ENCODE measurements around the gene ESR1. TPM values are rescaled to one million over a fixed set of nuclear protein-coding genes. Genes with fewer than 3 reads are reported as not detected.
"Not testable (repeated sequence)": the region's sequence is repeated elsewhere in the genome, so short reads cannot be mapped to it uniquely, and the experiment has no call there.

ESR1 gene
- total and polyA plus RNA-seq, 2 experiments from 2014 or later: 0.09 TPM; not detected in 1

DNA sequence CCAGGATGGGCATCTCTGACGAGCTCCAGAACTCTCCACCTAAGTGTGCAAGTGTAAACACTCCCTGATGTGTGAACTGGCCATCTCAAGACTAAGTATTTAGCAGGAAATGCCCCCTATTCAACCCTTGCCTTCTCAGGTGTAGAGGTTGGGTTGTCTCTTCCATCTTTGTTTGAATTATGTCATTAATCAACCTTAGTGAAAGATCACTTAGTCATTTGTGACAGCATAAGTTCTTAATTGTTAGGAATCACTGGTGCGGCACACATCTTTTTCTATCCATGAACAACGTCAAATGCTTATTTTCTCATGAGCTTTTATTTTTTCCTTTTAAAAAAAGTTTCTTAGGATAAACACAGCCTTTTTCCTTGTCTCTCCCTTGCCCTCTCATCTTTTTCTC is 151.6 kb downstream of the ESR1 start:
- Histone ChIP-seq H3K4me2 (ENCODE audit: unreplicated experiment) (no peak overlapping the region), H4K20me1 (ENCODE audit: insufficient read depth) (no peaks in the 10 kb centered on the region), H3K4me3 (no peak overlapping the region), H2AFZ (no peak overlapping the region), H3K4me1 (ENCODE audit: insufficient read depth) (peaks cover 23% of the 10 kb centered on the region), H3F3A (ENCODE audit: insufficient read depth) (peaks cover 9% of the 10 kb centered on the region; the same call in 1 of the 2 replicates), H3K9ac (no peak overlapping the region), H3K9me3 (ENCODE audit: low read depth) (no peaks in the 10 kb centered on the region), H3K27me3 (replicated peaks; ENCODE audit: insufficient read depth) (no peaks in the 10 kb centered on the region), H3K27ac (peak overlapping the region; percentile 31; the same call in 1 of the 2 replicates), H3K79me2 (ENCODE audit: insufficient read depth) (no peaks in the 10 kb centered on the region), H3K9me2 (ENCODE audit: insufficient read depth) (no peaks in the 10 kb centered on the region), H3K36me3 (ENCODE audit: low read depth) (no peaks in the 10 kb centered on the region)
- no peak for DNase-seq
- TF ChIP-seq EZH2 (IDR thresholded peaks at IDR 0.05; ENCODE audit: insufficient read depth, poor library complexity, severe bottlenecking) (no peak), EZH2phosphoT487 (IDR thresholded peaks at IDR 0.05; ENCODE audit: insufficient read depth, low read depth) (no peak)
- WGBS, 2 experiments (ENCODE audit: low coverage in 1 of 2, low lambda C conversion rate in 2 of 2, missing lambda C conversion rate in 2 of 2): 94 to 100% methylated on average over 3 of the region's 3 CpGs
- in situ Hi-C loops (cut with MboI): no loop called here

DNA sequence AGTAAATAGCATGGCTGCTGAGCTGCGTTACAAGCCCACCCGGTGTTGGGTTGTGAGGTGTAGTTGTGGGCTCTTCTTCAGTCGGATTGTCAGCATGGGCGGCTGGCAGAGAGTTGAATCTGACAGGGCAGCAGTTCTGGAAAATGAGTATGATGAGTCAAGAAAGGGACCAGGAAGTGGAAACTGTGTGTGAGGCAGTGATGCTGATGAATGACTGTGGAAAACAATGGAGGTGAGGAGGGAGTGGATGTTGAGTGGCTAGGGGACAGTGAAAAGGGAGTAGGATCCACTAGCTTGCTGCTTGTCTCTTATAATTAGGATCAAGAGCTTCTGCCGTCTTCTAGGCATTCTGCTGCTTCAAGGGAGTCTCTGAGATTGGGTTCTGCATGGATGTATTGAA is 154.3 kb downstream of the ESR1 start:
- no peak overlapping the region for H2AFZ ChIP-seq
- no peak overlapping the region for H3K4me2 ChIP-seq (ENCODE audit: unreplicated experiment)

DNA sequence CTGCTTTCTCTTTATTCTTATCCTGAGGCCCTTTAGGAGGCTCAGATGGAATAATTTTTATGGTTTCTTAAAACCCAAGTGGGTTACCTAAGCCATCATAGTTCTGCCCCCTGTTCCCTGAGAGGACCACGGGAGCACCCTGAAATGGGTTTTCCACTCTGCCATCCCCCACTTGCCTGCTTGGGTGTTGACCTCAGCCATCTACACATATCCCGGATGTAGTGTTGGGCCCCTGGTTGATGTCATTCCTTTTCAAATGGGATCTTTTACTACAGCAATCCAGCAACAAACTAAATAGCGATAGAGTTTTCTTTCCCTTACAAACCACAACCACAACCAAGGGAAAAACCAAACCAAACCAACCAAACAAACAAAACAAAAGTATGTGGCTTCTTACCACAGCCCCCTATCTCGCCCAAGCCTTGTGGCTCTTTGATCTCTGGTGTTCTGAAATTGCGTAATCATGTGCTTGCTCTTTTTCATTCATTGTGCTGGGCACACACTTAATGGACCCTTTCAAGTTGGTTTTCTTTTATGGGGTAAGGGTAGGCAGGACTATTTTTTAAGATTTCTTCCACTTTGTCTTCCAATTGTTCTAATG is 154.9 kb downstream of the ESR1 start:
- Histone ChIP-seq H3K4me2 (ENCODE audit: unreplicated experiment) (no peak overlapping the region), H2AFZ (no peak overlapping the region), H3K27ac (no peak overlapping the region), H3K36me3 (ENCODE audit: low read depth) (no peaks in the 10 kb centered on the region), H3K27me3 (replicated peaks; ENCODE audit: insufficient read depth) (no peaks in the 10 kb centered on the region), H3K79me2 (ENCODE audit: insufficient read depth) (no peaks in the 10 kb centered on the region), H4K20me1 (ENCODE audit: insufficient read depth) (no peaks in the 10 kb centered on the region), H3K4me3 (no peak overlapping the region), H3K9me3 (ENCODE audit: low read depth) (no peaks in the 10 kb centered on the region), H3K9me2 (ENCODE audit: insufficient read depth) (no peaks in the 10 kb centered on the region), H3F3A (ENCODE audit: insufficient read depth) (peaks cover 9% of the 10 kb centered on the region; the same call in 1 of the 2 replicates), H3K4me1 (ENCODE audit: insufficient read depth) (peaks cover 23% of the 10 kb centered on the region), H3K9ac (no peak overlapping the region)
- TF ChIP-seq EZH2 (IDR thresholded peaks at IDR 0.05; ENCODE audit: insufficient read depth, poor library complexity, severe bottlenecking) (no peak), EZH2phosphoT487 (IDR thresholded peaks at IDR 0.05; ENCODE audit: insufficient read depth, low read depth) (no peak)
- DNase-seq: peak; percentile 7
- in situ Hi-C loops (cut with MboI): no loop called here
- WGBS, 2 experiments (ENCODE audit: low coverage in 1 of 2, low lambda C conversion rate in 2 of 2, missing lambda C conversion rate in 2 of 2): 77 to 80% methylated on average over 5 of the region's 5 CpGs

More for the DNA sequence above, 154.3 kb downstream of the ESR1 start:
- Histone ChIP-seq H3K27me3 (replicated peaks; ENCODE audit: insufficient read depth) (no peaks in the 10 kb centered on the region), H3K9me3 (ENCODE audit: low read depth) (no peaks in the 10 kb centered on the region), H3K27ac (no peak overlapping the region), H3F3A (ENCODE audit: insufficient read depth) (peaks cover 9% of the 10 kb centered on the region; the same call in 1 of the 2 replicates), H3K36me3 (ENCODE audit: low read depth) (no peaks in the 10 kb centered on the region), H3K4me3 (no peak overlapping the region), H4K20me1 (ENCODE audit: insufficient read depth) (no peaks in the 10 kb centered on the region), H3K4me1 (ENCODE audit: insufficient read depth) (peaks cover 23% of the 10 kb centered on the region), H3K9ac (no peak overlapping the region), H3K9me2 (ENCODE audit: insufficient read depth) (no peaks in the 10 kb centered on the region), H3K79me2 (ENCODE audit: insufficient read depth) (no peaks in the 10 kb centered on the region)
- in situ Hi-C loops (cut with MboI): no loop called here
- DNase-seq: no peak
- 74 to 82% methylated on average over 5 of the region's 5 CpGs for WGBS, 2 experiments (ENCODE audit: low coverage in 1 of 2, low lambda C conversion rate in 2 of 2, missing lambda C conversion rate in 2 of 2)
- TF ChIP-seq EZH2phosphoT487 (IDR thresholded peaks at IDR 0.05; ENCODE audit: insufficient read depth, low read depth) (no peak), EZH2 (IDR thresholded peaks at IDR 0.05; ENCODE audit: insufficient read depth, poor library complexity, severe bottlenecking) (no peak)

DNA sequence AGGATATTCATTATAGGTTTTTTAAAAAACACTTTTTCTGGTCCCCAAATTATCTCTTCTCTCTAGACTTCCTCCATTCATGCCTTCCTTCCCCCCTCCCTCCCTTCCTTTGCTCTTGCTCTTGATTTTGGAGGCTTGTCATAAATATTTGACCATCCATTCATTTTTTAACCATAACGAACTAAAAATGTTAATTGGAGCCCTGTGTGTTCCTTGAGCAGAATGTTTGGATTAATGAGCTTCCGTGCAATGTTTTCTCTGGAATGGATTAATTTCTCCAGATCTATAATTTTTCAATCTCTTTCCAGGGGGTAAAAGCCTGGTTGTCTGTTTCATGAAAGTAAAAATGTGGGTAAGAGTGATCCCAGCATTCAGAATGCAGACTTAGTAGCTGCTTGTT is 155.5 kb downstream of the ESR1 start:
- Histone ChIP-seq H3K4me2 (ENCODE audit: unreplicated experiment) (no peak overlapping the region), H3F3A (ENCODE audit: insufficient read depth) (peaks cover 9% of the 10 kb centered on the region; the same call in 1 of the 2 replicates), H3K9me3 (ENCODE audit: low read depth) (no peaks in the 10 kb centered on the region), H3K27ac (no peak overlapping the region), H3K9ac (no peak overlapping the region), H4K20me1 (ENCODE audit: insufficient read depth) (no peaks in the 10 kb centered on the region), H3K4me3 (no peak overlapping the region), H3K4me1 (ENCODE audit: insufficient read depth) (peaks cover 18% of the 10 kb centered on the region), H3K79me2 (ENCODE audit: insufficient read depth) (no peaks in the 10 kb centered on the region), H3K9me2 (ENCODE audit: insufficient read depth) (no peaks in the 10 kb centered on the region), H3K36me3 (ENCODE audit: low read depth) (no peaks in the 10 kb centered on the region), H3K27me3 (replicated peaks; ENCODE audit: insufficient read depth) (no peaks in the 10 kb centered on the region), H2AFZ (peak overlapping the region; percentile 39)
- peak; percentile 3 for DNase-seq
- WGBS, 2 experiments (ENCODE audit: low coverage in 1 of 2, low lambda C conversion rate in 2 of 2, missing lambda C conversion rate in 2 of 2): 7 to 9% methylated on average over 2 of the region's 2 CpGs
- in situ Hi-C loops (cut with MboI): no loop called here
- TF ChIP-seq EZH2phosphoT487 (IDR thresholded peaks at IDR 0.05; ENCODE audit: insufficient read depth, low read depth) (no peak), EZH2 (IDR thresholded peaks at IDR 0.05; ENCODE audit: insufficient read depth, poor library complexity, severe bottlenecking) (no peak)

DNA sequence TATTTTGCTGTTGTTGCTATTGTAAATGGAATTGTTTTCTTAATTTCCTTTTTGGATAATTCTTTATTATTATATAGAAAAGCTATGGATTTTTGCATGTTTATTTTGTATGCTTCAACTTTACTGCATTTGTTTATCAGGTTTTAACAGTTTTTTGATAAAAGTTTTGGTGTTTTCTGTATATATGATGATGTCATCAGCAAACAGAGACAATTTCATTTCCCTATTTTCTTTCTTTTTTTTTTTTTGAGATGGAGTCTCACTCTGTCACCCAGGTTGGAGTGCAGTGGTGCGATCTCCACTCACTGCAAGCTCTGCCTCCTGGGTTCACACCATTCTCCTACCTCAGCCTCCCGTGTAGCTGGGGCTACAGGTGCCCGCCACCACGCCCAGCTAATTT is 156.9 kb downstream of the ESR1 start:
- H3K4me2 ChIP-seq (ENCODE audit: unreplicated experiment); H3K4me1 ChIP-seq (ENCODE audit: insufficient read depth); H3K27ac ChIP-seq; H3K27me3 ChIP-seq (replicated peaks; ENCODE audit: insufficient read depth); H3K9me2 ChIP-seq (ENCODE audit: insufficient read depth); H3F3A ChIP-seq (ENCODE audit: insufficient read depth); H3K9me3 ChIP-seq (ENCODE audit: low read depth); H4K20me1 ChIP-seq (ENCODE audit: insufficient read depth); H3K9ac ChIP-seq; DNase-seq; in situ Hi-C loops (cut with MboI); H3K79me2 ChIP-seq (ENCODE audit: insufficient read depth); H3K36me3 ChIP-seq (ENCODE audit: low read depth); H2AFZ ChIP-seq; H3K4me3 ChIP-seq: not testable (repeated sequence)
- 95 to 100% methylated on average over 1 to 4 of the region's 4 CpGs for WGBS, 2 experiments (ENCODE audit: low coverage in 1 of 2, low lambda C conversion rate in 2 of 2, missing lambda C conversion rate in 2 of 2)
